HG02798 (cell line): Measurements from ENCODE around the gene CAPN11.
A peak's percentile ranks its signal among the peaks of the same experiment; 100 is the strongest.

Experiments used
- ATAC-seq: cut with Tn5 transposase; IDR thresholded peaks from one replicate; pipeline ENCODE4 v1.9.1; 2021; ENCODE audit warnings: mild to moderate bottlenecking; ENCODE audit not compliant: unreplicated experiment, poor library complexity

CAPN11 gene

DNA sequence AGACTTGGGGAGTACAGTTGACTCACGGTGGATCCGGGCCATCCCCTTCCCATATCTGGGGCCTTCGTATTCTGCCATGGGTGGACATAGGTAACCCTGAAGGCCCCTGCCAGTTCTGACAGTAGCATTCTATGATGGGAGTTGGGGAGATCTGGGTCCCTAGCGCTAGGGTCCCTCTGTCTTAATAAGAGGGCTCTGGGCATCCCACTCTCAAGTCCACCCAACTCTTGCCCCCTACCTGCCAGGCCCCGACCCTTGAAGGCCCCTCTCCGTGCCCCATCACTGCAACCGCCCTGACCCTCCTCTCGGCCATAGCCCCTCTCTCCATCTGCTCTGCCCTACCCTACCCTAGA, 6.5 kb upstream of the CAPN11 start:
- no peak for ATAC-seq

DNA sequence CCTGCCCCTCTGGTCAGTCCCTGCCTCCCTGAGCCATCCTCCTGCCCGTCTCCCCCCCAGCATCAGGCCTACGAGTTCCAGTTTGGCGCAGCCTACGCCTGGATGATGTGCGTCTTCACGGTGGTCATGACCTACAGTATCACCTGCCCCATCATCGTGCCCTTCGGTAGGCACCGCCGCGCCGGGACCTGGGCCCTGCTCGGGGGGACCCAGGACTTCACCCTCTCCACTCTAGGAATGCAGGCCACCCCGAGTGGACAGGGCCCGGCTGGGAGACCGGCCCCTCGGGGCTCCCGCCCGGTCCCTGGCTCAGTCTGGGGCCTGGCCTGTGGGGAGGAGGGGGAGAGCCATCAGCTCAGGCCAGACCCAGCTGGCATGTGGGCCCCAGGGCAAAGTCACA, 6.1 kb upstream of the CAPN11 start:
- ATAC-seq, result no peak

DNA sequence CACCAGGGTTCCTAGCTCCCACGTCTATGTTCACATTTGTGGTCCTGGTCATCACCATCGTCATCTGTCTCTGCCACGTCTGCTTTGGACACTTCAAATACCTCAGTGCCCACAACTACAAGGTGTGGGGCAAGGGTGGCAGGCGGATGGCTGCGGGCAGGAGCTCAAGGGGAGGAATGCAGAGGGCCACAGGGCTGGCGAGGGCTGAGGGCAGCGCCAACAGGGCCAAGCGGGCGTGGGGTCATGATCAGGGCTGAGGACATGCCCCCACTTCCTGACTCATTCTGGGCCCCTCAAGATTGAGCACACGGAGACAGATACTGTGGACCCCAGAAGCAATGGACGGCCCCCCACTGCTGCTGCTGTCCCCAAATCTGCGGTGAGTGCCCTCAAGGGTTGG, 4.6 kb upstream of the CAPN11 start:
- ATAC-seq, result no peak

DNA sequence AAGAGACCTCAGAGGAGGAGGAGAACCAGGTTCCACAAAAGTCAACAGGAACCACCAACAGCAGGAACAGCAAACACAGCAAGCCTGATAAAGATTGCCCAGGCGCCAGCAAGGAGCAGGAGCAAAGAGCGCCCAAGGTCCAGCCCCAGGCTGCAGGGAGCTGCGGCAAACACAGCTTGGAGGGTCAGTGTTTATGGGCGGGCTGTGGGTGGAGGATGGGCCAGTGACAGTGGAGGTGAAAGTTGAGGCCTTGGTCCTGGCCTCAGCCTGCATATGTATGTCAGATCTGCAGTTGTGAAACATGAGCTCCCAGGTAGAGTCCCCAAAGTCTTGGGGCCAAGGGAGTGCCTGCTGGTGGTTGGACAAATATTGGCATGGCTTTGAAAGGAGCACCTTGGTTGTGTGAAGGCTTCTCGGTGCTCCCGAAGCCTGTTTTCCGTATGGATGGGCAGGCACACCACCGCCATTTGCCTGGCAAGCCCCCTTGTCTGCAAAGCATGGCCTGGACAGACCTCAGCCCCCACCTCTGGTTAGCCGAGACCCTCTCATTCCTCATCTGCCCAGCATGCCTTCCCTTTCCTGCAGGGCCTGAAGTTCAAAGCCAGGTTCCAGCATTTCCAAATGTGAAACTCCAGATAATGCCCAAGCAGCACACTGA, 2.0 kb upstream of the CAPN11 start:
- no peak for ATAC-seq

DNA sequence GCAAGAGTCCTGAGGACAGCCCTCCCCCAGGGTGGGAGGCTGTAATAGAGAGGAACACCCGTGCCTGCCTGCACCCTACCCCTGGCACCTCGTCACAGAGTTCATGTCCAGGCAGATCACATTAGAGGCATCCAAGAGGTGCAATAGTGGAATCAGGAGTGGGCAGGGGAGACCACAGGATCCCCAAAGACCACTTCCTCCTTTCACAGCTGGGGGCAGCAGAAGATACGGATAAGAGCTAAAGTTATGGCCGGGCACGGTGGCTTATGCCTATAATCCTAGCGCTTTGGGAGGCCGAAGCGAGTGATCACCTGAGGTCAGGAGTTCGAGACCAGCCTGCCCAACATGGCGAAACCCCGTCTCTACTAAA, 1.5 kb upstream of the CAPN11 start:
- ATAC-seq, result no peak

DNA sequence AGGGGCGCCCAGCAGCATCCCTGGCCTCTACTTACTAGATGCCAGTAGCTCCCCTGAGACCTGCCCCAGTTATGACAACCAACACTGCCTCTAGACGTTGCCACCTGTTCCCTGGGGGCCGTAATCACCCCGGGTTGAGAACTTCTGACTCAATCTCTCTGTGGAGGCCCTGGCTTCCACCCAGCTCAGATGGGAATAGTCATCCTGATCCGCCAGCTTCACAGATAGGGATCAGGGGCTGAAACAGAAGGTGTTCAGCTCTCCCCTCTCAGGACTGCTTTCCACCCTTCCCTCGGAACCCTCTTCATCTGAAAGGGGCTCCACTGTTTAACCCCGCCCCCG, 3.3 kb downstream of the CAPN11 start:
- no peak for ATAC-seq

DNA sequence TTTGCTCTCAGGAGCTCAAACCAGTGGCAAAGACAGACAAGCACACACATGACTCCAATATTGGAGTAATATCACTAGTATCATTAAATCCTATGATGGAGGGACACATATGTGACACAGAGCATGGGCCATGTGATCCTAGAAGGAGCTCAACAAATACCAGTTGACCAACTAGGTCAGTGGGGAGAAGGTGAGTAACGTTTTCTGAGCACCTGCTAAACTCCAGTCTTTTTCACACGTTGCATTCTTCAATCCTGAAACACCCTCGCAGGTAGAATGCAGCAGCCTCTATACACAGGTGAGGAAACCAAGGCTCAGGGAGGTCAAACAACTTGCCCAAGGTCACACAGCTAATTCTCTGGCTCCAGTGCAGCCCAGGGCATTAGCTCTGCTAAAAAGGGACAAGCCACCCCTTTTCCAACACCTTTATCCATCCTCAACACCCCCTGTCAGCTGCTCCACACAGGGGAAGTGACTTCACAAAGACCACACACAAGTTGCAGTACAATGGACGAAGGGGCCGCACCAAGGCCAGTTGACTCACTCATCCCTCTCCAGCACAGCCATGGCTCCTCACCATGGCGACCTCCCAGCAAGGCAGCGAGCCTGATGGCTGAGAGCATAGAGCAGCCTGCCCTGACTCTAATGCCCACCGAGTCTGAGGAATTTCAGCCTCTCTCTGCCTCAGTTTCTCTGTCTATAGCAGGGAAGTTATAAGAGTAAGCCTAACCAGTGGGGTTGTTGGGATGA, 4.4 kb downstream of the CAPN11 start:
- no peak for ATAC-seq

DNA sequence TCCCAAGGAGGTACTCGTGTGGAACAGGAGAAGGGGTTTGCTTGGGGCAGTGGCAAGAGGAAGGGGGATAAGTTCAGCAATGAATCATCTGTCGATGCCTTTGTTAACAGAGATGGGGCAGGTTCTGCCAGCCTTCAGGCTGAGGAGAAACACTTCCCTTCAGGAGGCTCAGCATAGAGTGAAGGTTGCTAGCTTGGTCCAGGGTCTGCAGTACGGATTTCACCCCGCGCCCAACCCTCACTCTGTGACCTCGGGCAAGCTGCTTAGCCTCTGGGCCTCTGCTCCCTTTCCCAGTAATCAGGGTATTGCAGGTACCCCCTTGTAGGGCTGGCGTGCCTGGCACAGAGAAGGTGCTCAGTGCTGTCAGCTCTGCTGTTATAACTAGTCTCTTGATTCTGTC, 7.5 kb downstream of the CAPN11 start:
- no peak for ATAC-seq

DNA sequence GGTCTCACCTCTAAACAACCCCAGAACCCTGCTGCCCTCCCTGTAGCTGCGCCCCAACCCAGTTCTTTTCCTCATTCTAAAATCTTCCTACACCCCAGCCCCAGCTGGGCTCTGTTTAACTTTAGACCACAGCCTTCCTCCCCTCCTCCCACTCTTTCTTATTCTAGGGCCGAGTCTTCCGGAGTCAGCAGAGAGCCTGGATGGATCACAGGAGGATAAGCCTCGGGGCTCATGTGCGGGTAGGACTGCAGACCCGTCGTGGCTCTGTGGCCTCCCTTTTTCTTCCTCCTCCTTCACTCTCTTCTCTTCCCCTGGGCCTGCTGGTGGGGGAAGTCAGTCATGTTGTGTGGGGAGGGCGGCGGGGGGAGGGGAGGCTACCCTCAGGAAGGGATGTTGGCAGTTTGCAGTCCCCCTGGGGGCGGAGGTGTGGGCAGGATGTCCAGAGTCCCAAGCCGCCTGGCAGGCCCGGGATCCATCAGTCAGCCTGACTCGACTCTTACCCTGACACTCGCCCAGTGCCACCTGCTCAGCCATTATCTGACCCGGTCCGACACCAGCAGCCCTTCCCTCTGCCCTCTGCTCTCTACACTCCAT, 8.1 kb downstream of the CAPN11 start:
- ATAC-seq, result no peak

DNA sequence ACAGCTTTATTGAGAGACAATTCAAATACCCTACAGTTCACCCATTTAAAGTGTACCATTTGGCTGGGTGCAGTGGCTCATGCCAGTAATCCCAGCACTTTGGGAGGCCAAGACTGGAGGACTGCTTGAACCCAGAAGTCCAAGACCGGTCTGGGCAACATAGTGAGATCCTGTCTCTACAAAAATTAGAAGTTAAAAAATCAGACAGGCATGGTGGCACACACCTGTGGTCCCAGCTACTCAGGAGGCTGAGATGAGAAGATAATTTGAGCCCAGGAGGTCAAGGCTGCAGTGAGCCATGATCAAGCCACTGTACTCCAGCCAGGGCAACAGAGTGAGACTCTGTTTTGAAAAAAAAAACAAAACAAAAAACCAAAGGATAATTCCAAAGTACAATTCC, 8.9 kb downstream of the CAPN11 start:
- ATAC-seq, result no peak

DNA sequence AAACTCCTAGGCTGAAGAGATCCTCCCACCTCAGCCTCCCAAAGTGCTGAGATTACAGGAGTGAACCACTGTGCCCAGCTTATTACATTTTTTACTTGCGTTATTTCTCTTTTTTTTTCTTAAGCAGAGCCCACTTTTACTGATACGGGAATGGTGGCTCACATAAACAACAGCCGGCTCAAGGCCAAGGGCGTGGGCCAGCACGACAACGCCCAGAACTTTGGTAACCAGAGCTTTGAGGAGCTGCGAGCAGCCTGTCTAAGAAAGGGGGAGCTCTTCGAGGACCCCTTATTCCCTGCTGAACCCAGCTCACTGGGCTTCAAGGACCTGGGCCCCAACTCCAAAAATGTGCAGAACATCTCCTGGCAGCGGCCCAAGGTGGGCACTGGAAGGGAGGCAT, 10.5 kb downstream of the CAPN11 start:
- ATAC-seq, result no peak

DNA sequence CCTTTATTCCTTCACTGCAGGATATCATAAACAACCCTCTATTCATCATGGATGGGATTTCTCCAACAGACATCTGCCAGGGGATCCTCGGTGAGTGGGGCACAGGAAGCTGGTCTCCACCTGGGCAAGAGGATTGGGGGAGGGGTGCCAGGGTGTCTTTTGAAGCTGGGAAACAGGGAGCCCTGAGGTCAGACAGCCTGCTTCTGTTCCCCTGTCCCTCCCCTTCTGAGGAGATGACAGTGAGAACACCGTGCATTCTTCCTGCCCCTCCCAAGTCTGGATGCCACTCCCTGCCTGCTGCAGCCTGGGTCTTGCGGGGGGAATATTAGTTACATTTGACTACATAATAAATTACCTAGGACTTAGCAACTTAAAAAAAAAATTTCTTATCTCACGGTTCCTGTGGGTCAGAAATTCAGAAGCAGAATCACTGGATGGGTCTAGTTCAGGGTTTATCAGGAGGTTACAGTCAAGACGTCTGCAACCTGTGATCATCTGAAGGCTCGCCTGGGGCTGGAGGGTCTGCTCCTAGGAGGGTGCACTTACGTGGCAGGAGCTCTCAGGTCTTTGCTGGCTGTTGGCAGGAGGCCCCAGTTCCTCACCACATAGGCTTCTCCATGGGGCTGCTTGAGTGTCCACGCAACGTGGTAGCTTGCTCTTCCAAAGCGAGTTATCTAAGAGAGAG, 11.4 kb downstream of the CAPN11 start:
- no peak for ATAC-seq

DNA sequence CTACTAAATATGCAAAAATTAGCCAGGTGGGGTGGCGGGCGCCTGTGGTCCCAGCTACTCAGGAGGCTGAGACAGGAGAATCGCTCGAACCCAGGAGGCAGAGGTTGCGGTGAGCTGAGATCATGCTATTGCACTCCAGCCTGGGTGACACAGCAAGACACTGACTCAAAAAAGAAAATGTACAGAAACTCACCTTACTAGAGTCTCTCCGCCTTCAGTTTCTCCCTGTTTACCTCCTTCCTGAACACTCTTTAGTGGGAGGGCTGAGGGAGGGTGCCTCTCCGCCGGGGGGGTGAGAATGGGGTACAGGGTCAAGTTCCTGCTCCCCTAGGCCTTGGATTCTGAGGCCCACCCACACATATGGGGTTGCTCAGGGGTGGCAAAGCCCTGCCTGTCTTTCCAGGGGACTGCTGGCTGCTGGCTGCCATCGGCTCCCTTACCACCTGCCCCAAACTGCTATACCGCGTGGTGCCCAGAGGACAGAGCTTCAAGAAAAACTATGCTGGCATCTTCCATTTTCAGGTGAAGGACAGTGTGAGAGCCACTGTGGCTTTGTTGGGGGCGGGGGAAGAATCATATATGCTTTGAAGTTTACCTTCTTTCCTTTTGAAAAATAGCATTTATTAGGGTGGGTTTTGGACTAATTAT, 13.4 kb downstream of the CAPN11 start:
- ATAC-seq, result no peak

DNA sequence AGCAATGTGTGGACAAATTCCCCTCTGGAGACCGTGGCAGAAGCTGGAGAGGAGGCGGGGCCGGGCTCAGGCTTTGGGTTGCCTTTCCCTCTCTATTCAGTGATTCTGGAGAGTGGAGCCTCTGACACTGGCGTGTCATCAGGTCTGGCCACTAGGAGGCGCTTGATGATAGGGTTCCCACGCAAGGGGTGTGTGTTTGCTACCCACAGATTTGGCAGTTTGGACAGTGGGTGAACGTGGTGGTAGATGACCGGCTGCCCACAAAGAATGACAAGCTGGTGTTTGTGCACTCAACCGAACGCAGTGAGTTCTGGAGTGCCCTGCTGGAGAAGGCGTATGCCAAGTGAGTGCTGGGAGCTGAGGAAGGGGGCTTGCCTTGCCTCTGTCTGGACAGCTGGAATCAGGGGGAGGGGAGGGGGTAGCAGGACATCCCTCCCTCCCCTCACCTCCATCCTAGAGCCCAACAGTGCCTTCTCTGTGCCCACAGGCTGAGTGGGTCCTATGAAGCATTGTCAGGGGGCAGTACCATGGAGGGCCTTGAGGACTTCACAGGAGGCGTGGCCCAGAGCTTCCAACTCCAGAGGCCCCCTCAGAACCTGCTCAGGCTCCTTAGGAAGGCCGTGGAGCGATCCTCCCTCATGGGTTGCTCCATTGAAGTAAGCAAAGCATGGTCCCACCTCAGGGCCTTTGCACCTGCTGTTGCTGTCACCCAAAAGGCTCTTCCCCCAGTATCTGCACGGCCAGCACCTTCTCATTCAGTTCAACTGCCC, 14.3 kb downstream of the CAPN11 start:
- ATAC-seq, result peak; percentile 79

DNA sequence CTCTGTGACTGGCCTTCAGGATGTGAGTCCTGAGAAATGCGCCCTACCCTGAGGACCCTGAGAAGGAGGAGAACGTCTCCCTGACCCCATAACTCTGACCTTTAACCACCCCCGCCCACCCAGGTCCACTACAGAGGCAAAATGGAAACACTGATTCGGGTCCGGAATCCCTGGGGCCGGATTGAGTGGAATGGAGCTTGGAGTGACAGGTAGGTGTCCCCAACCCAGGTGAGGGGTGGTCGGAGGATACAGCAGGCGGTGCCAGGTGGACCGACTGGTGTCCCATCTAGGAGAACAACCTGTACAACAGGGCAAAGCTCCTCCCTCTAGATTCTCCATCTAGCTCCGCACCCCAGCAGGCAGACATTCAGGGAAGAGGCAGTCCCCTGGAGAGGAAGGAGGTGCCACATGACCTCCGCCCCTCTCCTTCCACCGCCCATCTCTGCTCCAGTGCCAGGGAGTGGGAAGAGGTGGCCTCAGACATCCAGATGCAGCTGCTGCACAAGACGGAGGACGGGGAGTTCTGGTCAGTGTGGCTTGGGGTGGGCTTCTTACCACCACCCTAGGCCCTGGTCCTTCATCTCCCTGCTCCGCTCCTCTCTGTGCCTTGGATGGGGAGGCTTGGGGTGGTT, 17.6 kb downstream of the CAPN11 start:
- no peak for ATAC-seq

DNA sequence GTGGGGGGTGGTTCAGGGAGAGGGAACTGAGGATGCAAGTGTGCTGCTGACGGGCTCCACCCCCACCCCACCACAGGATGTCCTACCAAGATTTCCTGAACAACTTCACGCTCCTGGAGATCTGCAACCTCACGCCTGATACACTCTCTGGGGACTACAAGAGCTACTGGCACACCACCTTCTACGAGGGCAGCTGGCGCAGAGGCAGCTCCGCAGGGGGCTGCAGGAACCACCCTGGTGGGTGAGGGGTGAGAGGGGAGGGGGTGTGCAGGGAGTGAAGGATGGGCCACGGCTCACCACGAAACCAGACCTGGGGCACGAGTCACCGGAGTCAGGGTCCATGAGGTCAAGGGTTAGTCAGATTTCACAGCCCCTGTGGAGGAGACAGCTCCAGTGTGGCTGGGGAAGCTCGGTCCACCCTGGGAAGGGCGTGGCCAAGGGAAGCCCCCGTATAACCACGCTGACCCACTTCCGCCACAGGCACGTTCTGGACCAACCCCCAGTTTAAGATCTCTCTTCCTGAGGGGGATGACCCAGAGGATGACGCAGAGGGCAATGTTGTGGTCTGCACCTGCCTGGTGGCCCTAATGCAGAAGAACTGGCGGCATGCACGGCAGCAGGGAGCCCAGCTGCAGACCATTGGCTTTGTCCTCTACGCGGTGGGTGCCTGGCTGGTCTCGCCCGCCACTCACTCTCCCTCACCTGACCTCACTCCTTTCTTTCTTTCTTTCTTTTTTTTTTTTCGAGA, 18.3 kb downstream of the CAPN11 start:
- no peak for ATAC-seq

DNA sequence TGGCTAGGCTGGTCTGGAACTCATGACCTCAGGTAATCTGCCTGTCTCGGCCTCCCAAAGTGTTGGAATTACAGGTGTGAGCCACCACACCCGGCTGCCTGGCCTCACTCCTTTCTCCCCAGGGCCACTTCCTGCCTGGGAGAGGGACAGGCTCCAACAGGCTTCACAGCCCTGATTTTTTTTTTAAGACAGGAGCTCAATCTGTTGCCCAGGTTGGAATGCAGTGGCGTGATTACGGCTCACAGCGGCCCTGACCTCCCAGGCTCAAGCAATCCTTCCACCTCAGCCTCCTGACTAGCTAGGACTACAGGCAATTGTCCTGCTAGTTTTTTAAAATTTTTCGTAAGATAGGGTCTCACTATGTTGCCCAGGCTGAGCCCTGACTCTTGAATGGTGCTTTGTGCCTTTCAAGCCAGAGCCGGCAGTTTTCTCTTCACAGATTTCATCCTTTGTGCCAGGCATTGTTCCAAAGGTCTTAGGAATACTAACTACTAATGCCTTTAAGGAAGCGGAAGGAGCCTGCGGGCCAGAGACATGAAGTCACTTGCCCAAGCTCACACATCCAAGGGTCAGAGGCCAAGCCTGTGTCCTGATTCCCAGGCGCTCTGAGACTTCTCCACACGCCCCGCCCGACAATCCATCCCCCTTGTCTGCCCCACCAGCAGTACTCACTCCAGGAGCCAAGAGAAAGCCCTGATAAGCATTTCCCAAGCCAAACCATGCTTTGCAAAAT, 19.2 kb downstream of the CAPN11 start:
- ATAC-seq, result no peak

DNA sequence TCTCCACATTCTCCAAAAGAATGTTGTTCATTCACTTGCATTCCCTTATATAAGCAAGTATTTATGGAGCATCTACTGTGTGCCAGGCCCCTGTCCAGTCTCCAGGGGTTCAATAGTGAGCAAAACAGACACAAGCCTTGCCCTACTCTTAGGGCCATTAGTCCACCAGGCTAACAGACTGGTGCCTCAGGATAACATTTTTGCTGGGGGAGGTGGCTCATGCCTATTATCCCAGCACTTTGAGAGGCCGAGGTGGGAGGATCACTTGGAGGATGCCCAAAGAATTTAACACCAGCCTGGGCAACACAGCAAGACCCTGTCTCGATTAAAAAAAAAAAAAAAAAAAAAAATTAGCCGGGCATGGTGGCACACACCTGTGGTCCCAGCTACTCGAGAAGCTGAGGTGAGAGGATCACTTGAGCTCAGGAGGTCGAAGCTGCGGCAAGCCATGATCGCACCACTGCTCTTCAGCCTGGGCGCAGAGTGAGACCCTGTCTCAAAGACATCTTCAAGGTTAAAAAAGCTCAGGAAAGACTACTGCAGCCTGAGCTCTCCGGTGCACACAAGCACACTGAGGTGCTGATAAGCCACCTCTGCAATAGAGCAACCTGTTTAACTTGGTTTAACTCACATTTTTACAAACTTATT, 19.9 kb downstream of the CAPN11 start:
- ATAC-seq, result no peak
